K562 (cell line): ENCODE measurements around the gene HNMT. TPM values are rescaled to one million over a fixed set of nuclear protein-coding genes. Genes with fewer than 3 reads are reported as not detected.

Experiments
- ELF4 ChIP-seq: fragments of 450-650 bp; formaldehyde crosslinking; IDR thresholded peaks from 2 replicates; pipeline ENCODE4 v1.4.0; 2022; ENCODE audit warnings: missing genetic modification characterization
- GATAD2B ChIP-seq: fragments of 450-650 bp; IDR thresholded peaks from 2 replicates; pipeline ENCODE4 v1.6.1; 2017; ENCODE audit warnings: mild to moderate bottlenecking, borderline replicate concordance
- HNRNPH1 ChIP-seq: fragments of 200-400 bp; formaldehyde crosslinking; optimal IDR thresholded peaks from 2 replicates; pipeline ENCODE3; 2017; ENCODE audit warnings: low read depth, mild to moderate bottlenecking, low read length, moderate library complexity
- PCBP1 ChIP-seq: fragments of 200-400 bp; formaldehyde crosslinking; IDR thresholded peaks from 2 replicates; pipeline ENCODE4 v1.6.1; 2018; ENCODE audit warnings: mild to moderate bottlenecking, low read depth, low read length; ENCODE audit not compliant: poor library complexity, severe bottlenecking
- ZBTB8A ChIP-seq: fragments of 450-650 bp; IDR thresholded peaks from 2 replicates; pipeline ENCODE4 v1.6.1; 2018; ENCODE audit warnings: mild to moderate bottlenecking, moderate library complexity; ENCODE audit not compliant: partially characterized antibody
- ZNF354B ChIP-seq: fragments of 250-450 bp; sonication (Bioruptor Pico); IDR thresholded peaks from 2 replicates; pipeline ENCODE4 v1.4.0; 2020
- polyA plus RNA-seq, 8 experiments: library from polyadenylated mRNA; depleted of rRNA in 4 of 8; stranded (reverse) in 5 of 8; unstranded in 3 of 8; fragments of >200 nt; fragmentation: Nextera tagmentation in 2 of 8; fragmentation: Illumina TruSeq in 1 of 8; extraction: Ambion mirVana in 2 of 8; extraction: Trizol in 1 of 8; gene quantifications; 2 replicates each; pipeline versions ENCODE4 v1.2.1 to v1.2.3, GENCODE V29; 2011 to 2014; ENCODE audit warnings: inconsistent platforms in 1 of 8, missing spikeins in 1 of 8
- total RNA-seq, 7 experiments: library from RNA; depleted of rRNA in 6 of 7; stranded (reverse); fragments of >200 nt in 6 of 7; fragmentation: Illumina TruSeq in 2 of 7; extraction: Trizol in 2 of 7; gene quantifications; 2 replicates each; pipeline versions ENCODE4 v1.2.1 to v1.2.3, GENCODE V29; 2011 to 2021; ENCODE audit warnings: low replicate concordance in 1 of 7
- TF ChIP-seq, protein P1 (sequence below): fragments of 450-650 bp; IDR thresholded peaks from 2 replicates; pipeline ENCODE4 v1.6.1; 2014; ENCODE audit warnings: low read depth, mild to moderate bottlenecking, moderate library complexity, borderline replicate concordance
- TF ChIP-seq, protein P2 (sequence below): fragments of 250-450 bp; sonication (Bioruptor Pico); IDR thresholded peaks from 2 replicates; pipeline ENCODE4 v1.5.0; 2020; ENCODE audit warnings: mild to moderate bottlenecking, borderline replicate concordance
- TF ChIP-seq, protein P3 (sequence below): sonication (generic); formaldehyde crosslinking; IDR thresholded peaks from 2 replicates; pipeline ENCODE4 v1.8.0; 2022; ENCODE audit warnings: missing genetic modification reagents, mild to moderate bottlenecking, borderline replicate concordance

HNMT gene
- total and polyA plus RNA-seq, 9 of the 15 experiments (the other 6 are each of a cell fraction or from before 2014, with no cell fraction given) = 3.1 to 10.9 (median 5.3) TPM

GRCh38 chr2:138029276-138029675, 65.0 kb downstream of the HNMT start (continued):
- TF ChIP-seq, protein P1, sequence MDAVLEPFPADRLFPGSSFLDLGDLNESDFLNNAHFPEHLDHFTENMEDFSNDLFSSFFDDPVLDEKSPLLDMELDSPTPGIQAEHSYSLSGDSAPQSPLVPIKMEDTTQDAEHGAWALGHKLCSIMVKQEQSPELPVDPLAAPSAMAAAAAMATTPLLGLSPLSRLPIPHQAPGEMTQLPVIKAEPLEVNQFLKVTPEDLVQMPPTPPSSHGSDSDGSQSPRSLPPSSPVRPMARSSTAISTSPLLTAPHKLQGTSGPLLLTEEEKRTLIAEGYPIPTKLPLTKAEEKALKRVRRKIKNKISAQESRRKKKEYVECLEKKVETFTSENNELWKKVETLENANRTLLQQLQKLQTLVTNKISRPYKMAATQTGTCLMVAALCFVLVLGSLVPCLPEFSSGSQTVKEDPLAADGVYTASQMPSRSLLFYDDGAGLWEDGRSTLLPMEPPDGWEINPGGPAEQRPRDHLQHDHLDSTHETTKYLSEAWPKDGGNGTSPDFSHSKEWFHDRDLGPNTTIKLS = no peak
- TF ChIP-seq, protein P2, sequence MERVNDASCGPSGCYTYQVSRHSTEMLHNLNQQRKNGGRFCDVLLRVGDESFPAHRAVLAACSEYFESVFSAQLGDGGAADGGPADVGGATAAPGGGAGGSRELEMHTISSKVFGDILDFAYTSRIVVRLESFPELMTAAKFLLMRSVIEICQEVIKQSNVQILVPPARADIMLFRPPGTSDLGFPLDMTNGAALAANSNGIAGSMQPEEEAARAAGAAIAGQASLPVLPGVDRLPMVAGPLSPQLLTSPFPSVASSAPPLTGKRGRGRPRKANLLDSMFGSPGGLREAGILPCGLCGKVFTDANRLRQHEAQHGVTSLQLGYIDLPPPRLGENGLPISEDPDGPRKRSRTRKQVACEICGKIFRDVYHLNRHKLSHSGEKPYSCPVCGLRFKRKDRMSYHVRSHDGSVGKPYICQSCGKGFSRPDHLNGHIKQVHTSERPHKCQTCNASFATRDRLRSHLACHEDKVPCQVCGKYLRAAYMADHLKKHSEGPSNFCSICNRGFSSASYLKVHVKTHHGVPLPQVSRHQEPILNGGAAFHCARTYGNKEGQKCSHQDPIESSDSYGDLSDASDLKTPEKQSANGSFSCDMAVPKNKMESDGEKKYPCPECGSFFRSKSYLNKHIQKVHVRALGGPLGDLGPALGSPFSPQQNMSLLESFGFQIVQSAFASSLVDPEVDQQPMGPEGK (CRISPR knock-in tag) = no peak
- TF ChIP-seq ZNF354B (CRISPR knock-in tag) (no peak), ZBTB8A (no peak), ELF4 (CRISPR knock-in tag) (no peak), HNRNPH1 (no peak), GATAD2B (no peak), PCBP1 (no peak)
- TF ChIP-seq, protein P3, sequence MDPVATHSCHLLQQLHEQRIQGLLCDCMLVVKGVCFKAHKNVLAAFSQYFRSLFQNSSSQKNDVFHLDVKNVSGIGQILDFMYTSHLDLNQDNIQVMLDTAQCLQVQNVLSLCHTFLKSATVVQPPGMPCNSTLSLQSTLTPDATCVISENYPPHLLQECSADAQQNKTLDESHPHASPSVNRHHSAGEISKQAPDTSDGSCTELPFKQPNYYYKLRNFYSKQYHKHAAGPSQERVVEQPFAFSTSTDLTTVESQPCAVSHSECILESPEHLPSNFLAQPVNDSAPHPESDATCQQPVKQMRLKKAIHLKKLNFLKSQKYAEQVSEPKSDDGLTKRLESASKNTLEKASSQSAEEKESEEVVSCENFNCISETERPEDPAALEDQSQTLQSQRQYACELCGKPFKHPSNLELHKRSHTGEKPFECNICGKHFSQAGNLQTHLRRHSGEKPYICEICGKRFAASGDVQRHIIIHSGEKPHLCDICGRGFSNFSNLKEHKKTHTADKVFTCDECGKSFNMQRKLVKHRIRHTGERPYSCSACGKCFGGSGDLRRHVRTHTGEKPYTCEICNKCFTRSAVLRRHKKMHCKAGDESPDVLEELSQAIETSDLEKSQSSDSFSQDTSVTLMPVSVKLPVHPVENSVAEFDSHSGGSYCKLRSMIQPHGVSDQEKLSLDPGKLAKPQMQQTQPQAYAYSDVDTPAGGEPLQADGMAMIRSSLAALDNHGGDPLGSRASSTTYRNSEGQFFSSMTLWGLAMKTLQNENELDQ (CRISPR knock-in tag) = no peak
